Naive thymus-derived CD4-positive, alpha-beta T cell (primary cell): ENCODE data around the gene RFX7. TPM values are rescaled to one million over a fixed set of nuclear protein-coding genes. Genes with fewer than 3 reads are reported as not detected.
"Not testable (repeated sequence)": the region's sequence is repeated elsewhere in the genome, so short reads cannot be mapped to it uniquely, and the experiment has no call there.

Experiments
- ATAC-seq: fragments of 150-1000 bp; cut with Tn5 transposase; 2 replicates; pipeline ENCODE4 v1.10.0; 2021; ENCODE audit warnings: mild to moderate bottlenecking, moderate library complexity
- CTCF ChIA-PET: fragments of 350-600 bp; sonication (Branson Sonifier 250); formaldehyde crosslinking; loops from one replicate; lab custom pipeline; 2021; ENCODE audit warnings: antibody characterized with exemption; lab: Charles Lee
- POLR2A ChIA-PET: fragments of 350-600 bp; sonication (Branson Sonifier 250); formaldehyde crosslinking; loops from one replicate; lab custom pipeline; 2021; ENCODE audit warnings: antibody characterized with exemption, inconsistent platforms; lab: Charles Lee
- DNase-seq, 9 donors: peaks; one replicate each; pipeline versions ENCODE4 v3.0.0 to v3.0.0-alpha.2; 2020 to 2022; ENCODE audit warnings: mixed read lengths in 1 of 9
- H3K27ac ChIP-seq: one replicate; pipeline ENCODE4 v1.7.0; 2013; ENCODE audit warnings: mild to moderate bottlenecking, low read depth, low read length, moderate library complexity
- H3K27me3 ChIP-seq, 2 donors: one replicate each; pipeline ENCODE4 v1.7.0; 2013; ENCODE audit warnings: low read length in 2 of 2, mild to moderate bottlenecking in 2 of 2, moderate library complexity in 2 of 2; ENCODE audit not compliant: control insufficient read depth in 2 of 2, insufficient read depth in 2 of 2
- H3K36me3 ChIP-seq, 3 experiments: 1 replicate in 2 of 3; 2 replicates in 1 of 3; pipeline ENCODE4 v1.7.0; 2013; ENCODE audit warnings: low read length in 3 of 3, mild to moderate bottlenecking in 3 of 3, moderate library complexity in 1 of 3; ENCODE audit not compliant: insufficient read depth in 3 of 3, control insufficient read depth in 2 of 3
- H3K4me1 ChIP-seq, 2 donors: one replicate each; pipeline ENCODE4 v1.7.0; 2013; ENCODE audit warnings: low read length in 2 of 2, mild to moderate bottlenecking in 2 of 2, moderate library complexity in 1 of 2; ENCODE audit not compliant: control insufficient read depth in 2 of 2, insufficient read depth in 2 of 2
- H3K4me3 ChIP-seq: 2 replicates; pipeline ENCODE4 v1.7.0; 2013; ENCODE audit warnings: mild to moderate bottlenecking, low read length
- H3K9me3 ChIP-seq, 3 experiments: 1 replicate in 2 of 3; 2 replicates in 1 of 3; pipeline ENCODE4 v1.7.0; 2013; ENCODE audit warnings: low read length in 3 of 3; ENCODE audit not compliant: control insufficient read depth in 2 of 3
- H3K27ac Mint-ChIP-seq, 9 donors: one replicate each; pipeline ENCODE4 v1.8.0; 2020 to 2022; ENCODE audit warnings: mixed read lengths in 9 of 9, mild to moderate bottlenecking in 8 of 9, moderate library complexity in 5 of 9, inconsistent platforms in 2 of 9
- H3K27me3 Mint-ChIP-seq, 5 donors: one replicate each; pipeline ENCODE4 v1.8.0; 2021 to 2022; ENCODE audit warnings: mixed read lengths in 5 of 5, mild to moderate bottlenecking in 1 of 5
- H3K36me3 Mint-ChIP-seq, 5 donors: one replicate each; pipeline ENCODE4 v1.8.0; 2020 to 2022; ENCODE audit warnings: mixed read lengths in 5 of 5, mild to moderate bottlenecking in 3 of 5, inconsistent platforms in 1 of 5
- H3K4me1 Mint-ChIP-seq, 7 donors: one replicate each; pipeline ENCODE4 v1.8.0; 2020 to 2022; ENCODE audit warnings: mixed read lengths in 7 of 7, mild to moderate bottlenecking in 3 of 7, inconsistent platforms in 1 of 7
- H3K4me3 Mint-ChIP-seq, 10 donors: one replicate each; pipeline ENCODE4 v1.8.0; 2020 to 2022; ENCODE audit warnings: mild to moderate bottlenecking in 10 of 10, mixed read lengths in 10 of 10, moderate library complexity in 6 of 10, inconsistent platforms in 2 of 10
- H3K9me3 Mint-ChIP-seq, 11 donors: one replicate each; pipeline ENCODE4 v1.8.0; 2020 to 2022; ENCODE audit warnings: mixed read lengths in 11 of 11, mild to moderate bottlenecking in 4 of 11, inconsistent platforms in 1 of 11, moderate library complexity in 1 of 11
- intact Hi-C, 2 donors: fragments of 100-400 bp; cut with micrococcal nuclease; formaldehyde crosslinking; loops; one replicate each; pipeline ENCODE4 v1.15.1; 2023
- polyA plus RNA-seq, 2 donors: library from polyadenylated mRNA; unstranded; fragments of 300-500 nt; fragmentation: Illumina TruSeq; gene quantifications; one replicate each; pipeline ENCODE4 v1.2.3, GENCODE V29; 2021
- total RNA-seq, 6 experiments: library from RNA in 5 of 6; stranded (reverse) in 5 of 6; gene quantifications; 1 replicate in 5 of 6; 2 replicates in 1 of 6; pipeline ENCODE4 v1.2.3 and lab custom pipeline; 2021 to 2026

Gene RFX7
- total and polyA plus RNA-seq, 7 experiments from 2014 or later = 4.1 to 48.7 (median 22.3) TPM

DNA sequence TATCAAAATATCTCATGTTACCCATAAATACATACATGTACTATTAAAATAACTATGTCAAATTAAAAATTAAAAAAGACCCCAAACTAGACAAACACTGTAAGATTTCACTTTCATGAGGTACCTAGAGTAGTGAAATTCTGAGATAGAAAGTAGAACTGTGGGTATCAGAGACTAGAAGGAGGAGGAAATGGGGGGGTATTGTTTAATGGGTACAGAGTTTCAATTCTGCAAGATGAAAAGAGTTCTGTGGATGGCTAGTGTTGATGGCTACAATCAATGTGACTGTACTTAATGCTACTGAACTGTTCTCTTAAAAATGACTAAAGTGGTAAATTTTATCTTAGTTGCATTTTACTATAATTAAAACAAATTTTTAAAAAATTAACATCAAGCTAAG is 36.6 kb downstream of the RFX7 start:
- Mint-ChIP-seq H3K27me3 (no peaks in the 10 kb centered on the region), H3K9me3 (peaks cover 2 to 23% (median 12%) of the 10 kb centered on the region in 11 donors), H3K36me3 (peaks cover 12 to 42% (median 39%) of the 10 kb centered on the region in 5 donors), H3K27ac (peak overlapping the region in 5 of 9 donors; percentile 63 to 95 (median 78)), H3K4me1 (peaks cover 58 to 100% (median 85%) of the 10 kb centered on the region in 7 donors), H3K4me3 (peak overlapping the region in 7 of 10 donors; percentile 4 to 68 (median 56))
- intact Hi-C loops = loop anchor here in 1 of 2 donors (5.0 kb wide), 1 partner anchor 35 kb away; the partner anchor contains the start of gene RFX7
- ATAC-seq (no peak), DNase-seq (peak in 1 of 9 donors; percentile 15)
- H3K4me3 ChIP-seq = no peak overlapping the region
- H3K27ac ChIP-seq = no peak overlapping the region
- CTCF ChIA-PET = no interaction called here
- POLR2A ChIA-PET = no interaction called here
- H3K36me3 ChIP-seq = no peaks in the 10 kb centered on the region
- H3K27me3 ChIP-seq = no peaks in the 10 kb centered on the region
- no peaks in the 10 kb centered on the region for H3K9me3 ChIP-seq
- peaks cover 10 to 28% of the 10 kb centered on the region in 2 donors for H3K4me1 ChIP-seq

- Mint-ChIP-seq H3K4me3 (peak overlapping the region in 1 of 10 donors; percentile 8), H3K4me1 (peaks cover 56 to 99% (median 72%) of the 10 kb centered on the region in 7 donors), H3K27ac (peak overlapping the region in 3 of 9 donors; percentile 5 to 95 (median 28)), H3K27me3 (no peaks in the 10 kb centered on the region), H3K9me3 (peaks cover 0 to 7% (median under 1%) of the 10 kb centered on the region in 11 donors), H3K36me3 (peaks cover 0 to 27% (median 21%) of the 10 kb centered on the region in 5 donors)
- Histone ChIP-seq H3K27ac (no peak overlapping the region), H3K27me3 (no peaks in the 10 kb centered on the region), H3K4me3 (no peak overlapping the region), H3K9me3 (no peaks in the 10 kb centered on the region), H3K36me3 (no peaks in the 10 kb centered on the region), H3K4me1 (peaks cover 10 to 28% of the 10 kb centered on the region in 2 donors)
- ChIA-PET CTCF (no interaction called here), POLR2A (interaction anchor here (0.6 kb wide), 1 partner anchor 15 kb away, joined by 3 read pairs; no protein-coding TSS in a partner anchor)
- ATAC-seq (no peak), DNase-seq (no peak)
- intact Hi-C loops = loop anchor here in 1 of 2 donors (5.0 kb wide), 1 partner anchor 37 kb away; the partner anchor contains the start of gene RFX7
Observed at GRCh38 chr15:56205061-56205876, 38.4 kb downstream of the RFX7 start.

DNA sequence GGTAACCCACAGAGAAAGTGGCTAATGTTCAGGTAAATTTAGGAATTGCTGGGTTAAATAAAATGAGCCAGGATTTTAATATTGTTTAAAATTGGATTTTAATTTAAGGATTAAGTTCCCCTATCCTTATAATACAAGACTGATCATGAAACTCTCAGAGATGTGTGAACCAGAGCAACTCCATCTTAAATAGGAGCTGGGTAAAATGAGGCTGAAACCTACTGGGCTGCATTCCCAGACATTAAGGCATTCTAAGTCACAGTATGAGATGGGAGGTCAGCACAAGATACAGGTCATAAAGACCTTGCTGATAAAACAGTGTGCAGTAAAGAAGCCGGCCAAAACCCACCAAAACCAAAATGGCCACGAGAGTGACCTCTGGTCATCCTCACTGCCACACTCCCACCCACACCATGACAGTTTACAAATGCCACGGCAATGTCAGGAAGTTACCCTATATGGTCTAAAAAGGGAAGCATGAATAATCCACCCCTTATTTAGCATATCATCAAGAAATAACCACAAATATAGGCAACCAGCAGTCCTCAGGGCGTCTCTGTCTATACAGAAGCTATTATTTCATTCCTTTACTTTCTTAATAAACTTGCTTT is 40.3 kb downstream of the RFX7 start:
- Mint-ChIP-seq H3K4me1 (peaks cover 53 to 96% (median 66%) of the 10 kb centered on the region in 7 donors), H3K36me3 (peaks cover 0 to 18% (median 11%) of the 10 kb centered on the region in 5 donors), H3K27ac (peak overlapping the region in 1 of 9 donors; percentile 10)
- H3K4me3 ChIP-seq, DNase-seq, CTCF ChIA-PET, H3K27me3 Mint-ChIP-seq, H3K27me3 ChIP-seq, H3K9me3 Mint-ChIP-seq, H3K36me3 ChIP-seq, H3K4me3 Mint-ChIP-seq, H3K9me3 ChIP-seq, H3K27ac ChIP-seq, POLR2A ChIA-PET, ATAC-seq, intact Hi-C loops: not testable (repeated sequence)
- H3K4me1 ChIP-seq = peaks cover 10 to 13% of the 10 kb centered on the region in 2 donors

DNA sequence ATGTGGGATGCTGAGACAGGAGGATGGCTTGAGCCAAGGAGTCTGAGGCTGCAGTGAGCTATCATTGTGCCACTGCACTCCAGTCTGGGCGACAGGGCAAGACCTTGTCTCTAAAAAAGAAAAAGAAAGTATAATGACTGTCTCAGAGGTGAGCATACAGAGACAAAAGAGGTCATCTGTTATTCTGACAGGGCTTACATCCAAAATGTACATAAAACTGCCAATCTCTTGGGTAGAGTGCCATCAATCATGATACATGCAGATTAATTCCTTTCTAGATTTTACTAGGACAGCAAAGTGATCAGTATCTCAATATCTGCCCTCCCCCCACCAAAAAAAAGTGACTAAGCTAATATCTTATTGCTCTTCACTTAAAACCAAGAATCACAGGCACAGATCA is 41.0 kb downstream of the RFX7 start:
- H3K36me3 ChIP-seq = no peaks in the 10 kb centered on the region
- CTCF ChIA-PET = no interaction called here
- H3K4me3 Mint-ChIP-seq = peak overlapping the region in 1 of 10 donors; percentile 2
- DNase-seq = no peak
- intact Hi-C loops = no loop called here
- POLR2A ChIA-PET = no interaction called here
- peaks cover 2 to 6% of the 10 kb centered on the region in 2 donors for H3K4me1 ChIP-seq
- peaks cover 0 to 5% (median 0%) of the 10 kb centered on the region in 11 donors for H3K9me3 Mint-ChIP-seq
- H3K4me1 Mint-ChIP-seq = peaks cover 46 to 96% (median 63%) of the 10 kb centered on the region in 7 donors
- H3K4me3 ChIP-seq = no peak overlapping the region
- H3K27me3 Mint-ChIP-seq = no peaks in the 10 kb centered on the region
- peaks cover 0 to 20% (median 11%) of the 10 kb centered on the region in 5 donors for H3K36me3 Mint-ChIP-seq
- H3K9me3 ChIP-seq = no peaks in the 10 kb centered on the region
- H3K27me3 ChIP-seq = no peaks in the 10 kb centered on the region
- peak overlapping the region in 2 of 9 donors; percentile 4 to 26 for H3K27ac Mint-ChIP-seq
- H3K27ac ChIP-seq = no peak overlapping the region
- ATAC-seq = no peak

DNA sequence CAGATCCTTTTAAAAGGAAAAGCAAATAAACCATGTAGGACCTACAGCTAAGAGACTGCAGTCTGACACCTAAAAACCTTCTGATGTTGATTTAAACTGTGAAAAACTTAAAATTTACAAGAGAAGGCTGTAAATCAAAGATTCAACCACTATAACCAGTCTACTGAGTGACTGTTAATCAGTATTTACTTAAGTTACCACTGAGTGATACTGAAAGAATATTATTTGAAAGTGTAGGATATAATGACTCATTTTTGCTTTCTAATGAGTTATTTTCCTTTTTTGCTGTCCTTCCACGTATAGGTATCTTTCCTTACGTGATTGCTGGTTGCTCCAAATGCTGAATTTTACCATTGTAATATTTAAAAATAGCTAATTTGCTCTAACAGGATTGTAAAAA is 44.6 kb downstream of the RFX7 start:
- Histone ChIP-seq H3K4me1 (no peaks in the 10 kb centered on the region), H3K36me3 (no peaks in the 10 kb centered on the region), H3K27me3 (no peaks in the 10 kb centered on the region), H3K9me3 (no peaks in the 10 kb centered on the region), H3K4me3 (no peak overlapping the region), H3K27ac (no peak overlapping the region)
- peaks cover 0 to 19% (median 10%) of the 10 kb centered on the region in 5 donors for H3K36me3 Mint-ChIP-seq
- no peak overlapping the region for H3K27ac Mint-ChIP-seq
- no peak for DNase-seq
- H3K4me3 Mint-ChIP-seq = no peak overlapping the region
- no peaks in the 10 kb centered on the region for H3K9me3 Mint-ChIP-seq
- no peak for ATAC-seq
- CTCF ChIA-PET = no interaction called here
- H3K4me1 Mint-ChIP-seq = peaks cover 17 to 78% (median 42%) of the 10 kb centered on the region in 7 donors
- intact Hi-C loops = no loop called here
- H3K27me3 Mint-ChIP-seq = no peaks in the 10 kb centered on the region
- POLR2A ChIA-PET = interaction anchor here (0.8 kb wide), 1 partner anchor 44 kb away, joined by 3 read pairs; no protein-coding TSS in a partner anchor

GRCh38 chr15:56194035-56194434 is 49.6 kb downstream of the RFX7 start:
- Mint-ChIP-seq H3K9me3 (no peaks in the 10 kb centered on the region), H3K27me3 (no peaks in the 10 kb centered on the region), H3K4me1 (peaks cover 6 to 73% (median 42%) of the 10 kb centered on the region in 7 donors), H3K27ac (peak overlapping the region in 1 of 9 donors; percentile 12), H3K4me3 (no peak overlapping the region), H3K36me3 (peaks cover 0 to 30% (median 14%) of the 10 kb centered on the region in 5 donors)
- no peak overlapping the region for H3K4me3 ChIP-seq
- peaks cover 0 to 3% of the 10 kb centered on the region in 2 donors for H3K4me1 ChIP-seq
- no peak overlapping the region for H3K27ac ChIP-seq
- ChIA-PET CTCF (no interaction called here), POLR2A (no interaction called here)
- H3K36me3 ChIP-seq = no peaks in the 10 kb centered on the region
- no peaks in the 10 kb centered on the region for H3K27me3 ChIP-seq
- ATAC-seq (no peak), DNase-seq (no peak)
- no peaks in the 10 kb centered on the region for H3K9me3 ChIP-seq
- intact Hi-C loops = no loop called here
